Nephron (organoid): ENCODE measurements around the gene PRKAG2.

Source experiments
- H3K27ac Mint-ChIP-seq, 3 experiments: 2 replicates each; pipeline ENCODE4 v1.8.0; 2020; ENCODE audit warnings: mixed read lengths in 3 of 3, mild to moderate bottlenecking in 2 of 3, moderate library complexity in 1 of 3
- H3K27me3 Mint-ChIP-seq: 2 replicates; pipeline ENCODE4 v1.8.0; 2021; ENCODE audit warnings: low read depth, mild to moderate bottlenecking, moderate library complexity, mixed read lengths
- H3K36me3 Mint-ChIP-seq: 2 replicates; pipeline ENCODE4 v1.8.0; 2020; ENCODE audit warnings: low read depth, mixed read lengths
- H3K4me1 Mint-ChIP-seq: 2 replicates; pipeline ENCODE4 v1.8.0; 2020; ENCODE audit warnings: mixed read lengths
- H3K4me3 Mint-ChIP-seq, 3 experiments: 2 replicates each; pipeline ENCODE4 v1.8.0; 2020; ENCODE audit warnings: mild to moderate bottlenecking in 3 of 3, mixed read lengths in 3 of 3, moderate library complexity in 2 of 3
- H3K9me3 Mint-ChIP-seq: 2 replicates; pipeline ENCODE4 v1.8.0; 2020; ENCODE audit warnings: mixed read lengths
- TF ChIP-seq, protein P1 (sequence below), 3 experiments: fragments of 200-600 bp; sonication (generic); IDR thresholded peaks; one replicate each; pipeline ENCODE4 v1.5.0; 2021; ENCODE audit warnings: antibody characterized with exemption in 3 of 3; ENCODE audit not compliant: unreplicated experiment in 3 of 3

PRKAG2 gene

DNA sequence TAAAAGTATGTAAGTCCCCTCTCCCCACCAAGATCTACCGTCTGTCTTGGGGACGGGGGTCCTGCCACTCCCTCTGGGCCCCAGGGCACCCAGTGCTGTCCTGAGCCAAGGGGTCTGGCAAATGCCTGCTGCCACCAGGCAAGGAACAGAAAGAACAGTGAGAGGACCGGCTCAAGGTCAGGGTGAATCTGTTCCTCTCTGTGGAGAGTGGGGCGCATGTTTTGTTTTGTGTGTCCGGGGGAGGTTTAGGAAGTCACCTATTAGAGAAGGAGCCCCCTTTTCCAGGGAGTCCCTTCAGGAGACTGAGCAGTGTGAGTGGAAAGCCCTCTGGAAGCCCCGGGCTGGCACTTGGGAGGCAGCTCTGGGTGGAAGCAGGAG, 198.7 kb downstream of the PRKAG2 start:
- Mint-ChIP-seq H3K36me3 (no peaks in the 10 kb centered on the region), H3K4me1 (no peaks in the 10 kb centered on the region), H3K9me3 (no peaks in the 10 kb centered on the region)

DNA sequence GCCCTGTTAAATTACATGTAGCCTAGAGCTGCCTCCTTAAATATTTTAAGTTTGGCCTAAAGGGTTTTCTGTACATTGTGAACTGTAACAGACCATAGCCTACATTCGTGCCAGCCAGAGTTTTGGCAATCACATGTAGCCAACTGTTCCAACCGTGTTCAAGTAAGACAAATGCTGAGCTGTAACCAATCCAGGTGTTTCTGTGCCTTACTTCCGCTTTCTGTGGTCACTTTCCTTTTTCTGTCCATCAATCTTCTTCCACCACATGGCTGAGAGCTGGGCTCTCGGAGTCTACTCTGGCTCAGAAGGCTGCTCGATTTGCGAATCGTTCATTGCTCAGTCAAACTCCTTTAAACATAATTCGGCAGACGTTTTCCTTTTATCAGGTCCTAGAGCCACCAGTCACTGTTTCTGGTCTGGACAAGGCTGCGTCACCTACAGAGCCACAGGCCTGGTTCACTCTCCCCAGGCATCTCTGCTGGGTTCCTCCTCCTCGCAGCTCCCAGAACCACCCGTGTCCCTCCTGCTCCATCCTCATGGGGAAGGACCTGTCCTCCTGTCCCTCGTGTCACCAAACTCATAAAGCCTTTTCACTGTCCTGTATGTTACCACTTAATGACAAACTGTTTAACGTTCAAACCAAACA, 199.2 kb downstream of the PRKAG2 start:
- H3K4me3 Mint-ChIP-seq, result no peak overlapping the region
- H3K27me3 Mint-ChIP-seq, result peaks cover 18% of the 10 kb centered on the region
- no peaks in the 10 kb centered on the region for H3K4me1 Mint-ChIP-seq
- no peak overlapping the region for H3K27ac Mint-ChIP-seq
- H3K36me3 Mint-ChIP-seq, result no peaks in the 10 kb centered on the region
- no peaks in the 10 kb centered on the region for H3K9me3 Mint-ChIP-seq
- TF ChIP-seq, protein P1, sequence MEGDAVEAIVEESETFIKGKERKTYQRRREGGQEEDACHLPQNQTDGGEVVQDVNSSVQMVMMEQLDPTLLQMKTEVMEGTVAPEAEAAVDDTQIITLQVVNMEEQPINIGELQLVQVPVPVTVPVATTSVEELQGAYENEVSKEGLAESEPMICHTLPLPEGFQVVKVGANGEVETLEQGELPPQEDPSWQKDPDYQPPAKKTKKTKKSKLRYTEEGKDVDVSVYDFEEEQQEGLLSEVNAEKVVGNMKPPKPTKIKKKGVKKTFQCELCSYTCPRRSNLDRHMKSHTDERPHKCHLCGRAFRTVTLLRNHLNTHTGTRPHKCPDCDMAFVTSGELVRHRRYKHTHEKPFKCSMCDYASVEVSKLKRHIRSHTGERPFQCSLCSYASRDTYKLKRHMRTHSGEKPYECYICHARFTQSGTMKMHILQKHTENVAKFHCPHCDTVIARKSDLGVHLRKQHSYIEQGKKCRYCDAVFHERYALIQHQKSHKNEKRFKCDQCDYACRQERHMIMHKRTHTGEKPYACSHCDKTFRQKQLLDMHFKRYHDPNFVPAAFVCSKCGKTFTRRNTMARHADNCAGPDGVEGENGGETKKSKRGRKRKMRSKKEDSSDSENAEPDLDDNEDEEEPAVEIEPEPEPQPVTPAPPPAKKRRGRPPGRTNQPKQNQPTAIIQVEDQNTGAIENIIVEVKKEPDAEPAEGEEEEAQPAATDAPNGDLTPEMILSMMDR (IDR thresholded peaks at IDR 0.05; ENCODE audit: unreplicated experiment in 3 of 3), result no peak

More for the DNA sequence above, 198.7 kb downstream of the PRKAG2 start:
- Mint-ChIP-seq H3K27ac (no peak overlapping the region), H3K27me3 (peaks cover 17% of the 10 kb centered on the region), H3K4me3 (no peak overlapping the region)
- TF ChIP-seq, protein P1 (IDR thresholded peaks at IDR 0.05; ENCODE audit: unreplicated experiment in 3 of 3), result no peak

DNA sequence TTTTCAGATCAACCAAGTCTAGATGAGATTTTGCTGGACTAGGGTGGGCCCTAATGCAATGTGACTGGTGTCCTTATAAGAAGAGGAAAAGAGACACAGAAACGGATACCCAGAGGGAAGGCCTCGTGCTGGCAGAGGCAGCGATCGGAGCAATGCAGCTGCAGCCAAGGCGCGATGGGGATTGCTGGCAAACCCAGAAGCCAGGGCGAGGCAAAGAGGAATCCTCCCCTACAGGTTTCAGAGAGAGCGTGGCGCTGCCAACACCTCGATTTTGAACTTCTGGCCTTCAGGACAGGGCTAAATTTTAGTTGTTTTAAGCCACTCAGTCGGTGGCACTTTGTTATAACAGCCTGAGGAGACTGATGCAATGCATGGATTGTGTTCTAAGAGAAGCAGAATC, 200.2 kb downstream of the PRKAG2 start:
- no peak overlapping the region for H3K4me3 Mint-ChIP-seq
- H3K36me3 Mint-ChIP-seq, result no peaks in the 10 kb centered on the region
- H3K27ac Mint-ChIP-seq, result no peak overlapping the region
- H3K27me3 Mint-ChIP-seq, result peaks cover 14% of the 10 kb centered on the region
- H3K9me3 Mint-ChIP-seq, result no peaks in the 10 kb centered on the region
- TF ChIP-seq, protein P1 (IDR thresholded peaks at IDR 0.05; ENCODE audit: unreplicated experiment in 3 of 3), result no peak
- no peaks in the 10 kb centered on the region for H3K4me1 Mint-ChIP-seq

DNA sequence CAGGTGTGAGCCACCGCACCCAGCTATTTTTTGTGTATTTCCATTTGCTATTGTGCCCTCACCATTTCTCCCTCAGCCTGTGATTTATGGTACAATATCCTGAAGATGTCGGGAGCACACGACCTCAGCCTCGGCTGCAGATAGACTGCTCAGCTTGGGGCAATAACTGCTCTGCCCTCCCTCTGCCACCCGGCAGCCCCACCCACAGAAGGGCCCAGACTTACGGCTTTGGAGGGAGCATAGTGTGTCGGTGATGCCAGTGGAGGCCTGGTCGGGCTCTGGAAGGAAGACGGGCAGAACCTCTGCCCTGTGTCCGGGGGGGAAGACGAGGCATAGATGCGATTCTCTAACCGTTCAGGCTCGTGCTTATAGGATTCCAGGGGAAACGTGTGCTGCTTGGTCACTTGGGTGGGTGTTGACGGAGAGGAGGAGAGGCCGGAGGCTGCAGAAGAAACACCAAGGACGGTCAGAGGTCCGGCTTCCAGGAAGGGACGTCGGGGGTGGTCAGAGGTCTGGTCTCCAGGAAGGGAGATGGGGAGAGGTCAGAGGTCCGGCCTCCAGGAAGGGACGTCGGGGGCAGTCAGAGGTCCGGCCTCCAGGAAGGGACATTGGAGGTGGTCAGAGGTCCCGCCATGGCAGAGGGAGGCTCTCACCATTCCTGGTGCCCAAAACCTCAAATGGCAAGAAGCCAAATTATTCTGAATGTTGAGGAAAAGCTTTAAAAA, 201.6 kb downstream of the PRKAG2 start:
- Mint-ChIP-seq H3K4me3 (no peak overlapping the region), H3K27me3 (peaks cover 14% of the 10 kb centered on the region), H3K27ac (no peak overlapping the region), H3K36me3 (peaks cover under 1% of the 10 kb centered on the region), H3K4me1 (no peaks in the 10 kb centered on the region), H3K9me3 (peaks cover 2% of the 10 kb centered on the region)
- TF ChIP-seq, protein P1 (IDR thresholded peaks at IDR 0.05; ENCODE audit: unreplicated experiment in 3 of 3), result no peak

DNA sequence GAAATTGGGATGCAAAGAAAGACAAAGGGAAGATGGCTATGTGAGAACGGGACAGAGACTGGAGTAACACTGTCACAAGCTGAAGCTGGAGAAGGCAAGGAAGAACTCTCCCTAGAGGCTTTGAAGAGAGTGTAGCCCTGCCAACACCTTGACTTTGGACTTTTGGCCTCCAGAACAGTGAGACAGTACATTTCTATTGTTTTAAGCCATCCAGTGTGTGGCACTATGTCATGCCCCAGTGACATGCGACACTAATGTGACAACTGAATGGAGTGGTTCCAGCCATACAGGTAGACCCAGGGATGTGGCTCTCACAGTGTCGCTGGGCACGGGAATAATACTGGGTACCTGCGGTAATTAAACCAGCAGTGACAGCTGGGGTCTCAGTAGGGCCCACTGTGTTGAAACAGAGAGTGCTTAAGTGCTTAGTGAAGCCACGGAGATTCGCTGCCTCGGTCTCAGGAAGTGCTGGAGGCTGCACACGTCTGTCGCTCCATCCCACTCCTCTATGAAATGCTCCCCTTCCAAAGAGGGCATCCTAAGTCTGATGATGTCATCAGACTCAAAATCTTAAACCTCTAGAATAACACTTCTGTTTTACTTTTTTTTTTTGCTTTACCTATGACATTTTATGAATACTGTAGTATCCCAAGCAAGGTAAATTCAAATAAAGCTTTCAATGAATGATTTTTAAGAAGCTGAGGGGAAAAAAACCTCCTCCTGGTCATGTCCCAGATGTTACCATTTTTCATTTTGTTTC, 202.6 kb downstream of the PRKAG2 start:
- TF ChIP-seq, protein P1 (IDR thresholded peaks at IDR 0.05; ENCODE audit: unreplicated experiment in 3 of 3), result no peak
- no peaks in the 10 kb centered on the region for H3K4me1 Mint-ChIP-seq
- no peak overlapping the region for H3K4me3 Mint-ChIP-seq
- H3K9me3 Mint-ChIP-seq, result peaks cover 5% of the 10 kb centered on the region
- H3K36me3 Mint-ChIP-seq, result peaks cover 6% of the 10 kb centered on the region
- H3K27ac Mint-ChIP-seq, result no peak overlapping the region
- peaks cover 14% of the 10 kb centered on the region for H3K27me3 Mint-ChIP-seq
